Fibroblast of pulmonary artery (primary cell): Measurements from ENCODE around the gene MRAS.
"Not testable (repeated sequence)": the region's sequence is repeated elsewhere in the genome, so short reads cannot be mapped to it uniquely, and the experiment has no call there.

Experiments
- DNase-seq: peaks from one replicate; pipeline ENCODE4 v3.0.0-alpha.2; 2010; ENCODE audit warnings: low read depth
- H3K4me3 ChIP-seq: replicated peaks from 2 replicates; pipeline ENCODE4 v1.5.1; 2011; ENCODE audit warnings: low read depth, mild to moderate bottlenecking, control low read depth, low read length, moderate library complexity
- TF ChIP-seq, protein P1 (sequence below): IDR thresholded peaks from 2 replicates; pipeline ENCODE4 v1.5.1; 2011; ENCODE audit warnings: mild to moderate bottlenecking, control low read depth, low read length, inconsistent platforms; ENCODE audit errors: missing control alignments

The MRAS gene

DNA sequence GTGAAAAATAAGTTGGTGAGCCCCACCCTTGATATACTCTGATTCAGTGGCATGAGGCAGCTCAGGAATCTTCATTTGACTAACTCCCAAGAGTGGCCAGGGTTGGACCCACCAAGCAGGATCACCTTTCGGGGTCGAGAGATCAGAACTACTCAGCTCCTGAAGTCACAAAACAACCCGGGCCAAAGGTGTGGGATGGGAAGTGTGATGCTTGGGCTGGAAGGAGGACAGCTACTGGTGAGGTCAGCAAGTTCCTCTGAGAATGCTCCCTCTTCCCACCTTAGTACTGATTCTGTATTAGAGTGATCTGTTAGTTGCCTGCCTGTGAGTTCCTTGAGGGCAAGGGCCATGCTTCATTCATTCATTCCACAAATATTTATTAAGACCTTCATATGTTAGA is 101.1 kb downstream of the MRAS start:
- TF ChIP-seq, protein P1, sequence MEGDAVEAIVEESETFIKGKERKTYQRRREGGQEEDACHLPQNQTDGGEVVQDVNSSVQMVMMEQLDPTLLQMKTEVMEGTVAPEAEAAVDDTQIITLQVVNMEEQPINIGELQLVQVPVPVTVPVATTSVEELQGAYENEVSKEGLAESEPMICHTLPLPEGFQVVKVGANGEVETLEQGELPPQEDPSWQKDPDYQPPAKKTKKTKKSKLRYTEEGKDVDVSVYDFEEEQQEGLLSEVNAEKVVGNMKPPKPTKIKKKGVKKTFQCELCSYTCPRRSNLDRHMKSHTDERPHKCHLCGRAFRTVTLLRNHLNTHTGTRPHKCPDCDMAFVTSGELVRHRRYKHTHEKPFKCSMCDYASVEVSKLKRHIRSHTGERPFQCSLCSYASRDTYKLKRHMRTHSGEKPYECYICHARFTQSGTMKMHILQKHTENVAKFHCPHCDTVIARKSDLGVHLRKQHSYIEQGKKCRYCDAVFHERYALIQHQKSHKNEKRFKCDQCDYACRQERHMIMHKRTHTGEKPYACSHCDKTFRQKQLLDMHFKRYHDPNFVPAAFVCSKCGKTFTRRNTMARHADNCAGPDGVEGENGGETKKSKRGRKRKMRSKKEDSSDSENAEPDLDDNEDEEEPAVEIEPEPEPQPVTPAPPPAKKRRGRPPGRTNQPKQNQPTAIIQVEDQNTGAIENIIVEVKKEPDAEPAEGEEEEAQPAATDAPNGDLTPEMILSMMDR: no peak
- H3K4me3 ChIP-seq: no peak overlapping the region
- DNase-seq: no peak

DNA sequence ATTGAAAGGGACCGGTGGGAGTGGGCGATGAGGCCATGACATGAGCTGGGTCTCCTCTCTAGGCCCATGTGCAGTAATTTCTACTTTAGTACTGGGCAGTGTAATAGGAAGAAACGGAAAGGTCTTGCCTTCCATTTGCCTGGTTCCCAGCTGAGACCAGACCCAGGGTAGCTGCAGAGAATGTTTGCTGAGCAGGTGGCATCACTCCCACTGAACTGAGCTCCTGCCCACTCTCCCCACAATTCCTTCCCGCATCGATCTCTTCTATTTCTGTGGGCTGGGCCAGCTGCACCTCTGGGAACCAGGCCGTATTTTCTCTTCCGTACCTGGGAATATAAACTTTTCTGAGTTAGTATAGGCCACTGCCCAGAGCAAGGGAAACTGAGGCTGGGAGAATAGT is 101.8 kb downstream of the MRAS start:
- DNase-seq: no peak
- H3K4me3 ChIP-seq: no peak overlapping the region
- TF ChIP-seq, protein P1: no peak

DNA sequence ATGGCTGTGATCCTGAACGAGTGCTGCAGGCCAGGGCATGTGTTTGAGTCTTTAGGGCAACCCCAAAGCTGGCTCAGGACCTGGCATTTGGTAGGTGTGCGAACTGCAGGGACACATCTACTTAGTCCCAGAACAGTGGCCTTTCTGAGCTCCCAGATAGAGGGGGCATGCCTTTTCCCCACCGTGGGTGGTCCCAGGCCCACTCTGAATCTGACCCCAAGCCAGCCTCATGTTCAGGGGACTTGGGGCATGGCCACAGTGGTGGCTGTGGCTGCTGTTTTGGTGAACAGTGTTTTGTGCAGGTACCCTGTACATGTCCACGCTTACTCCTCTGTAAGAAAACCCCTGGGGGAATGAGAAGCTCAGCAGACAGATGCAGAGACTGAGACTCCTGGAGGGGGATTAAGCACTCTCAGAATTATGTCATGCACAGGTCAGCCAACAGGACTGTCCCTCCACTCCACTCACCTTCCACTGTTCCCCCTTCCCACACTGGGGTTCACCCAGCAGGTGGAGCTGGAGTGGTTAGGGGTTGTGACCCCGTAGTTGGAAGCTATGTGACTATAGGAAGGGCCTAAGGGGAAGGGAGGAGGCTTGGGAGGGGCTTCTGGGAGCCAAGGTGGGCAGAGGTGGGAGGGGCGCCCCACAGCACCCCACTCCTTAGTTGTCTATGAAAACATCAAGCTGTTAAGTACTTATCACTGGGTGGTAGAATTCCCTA is 102.5 kb downstream of the MRAS start:
- TF ChIP-seq, protein P1: no peak
- DNase-seq: no peak
- no peak overlapping the region for H3K4me3 ChIP-seq

DNA sequence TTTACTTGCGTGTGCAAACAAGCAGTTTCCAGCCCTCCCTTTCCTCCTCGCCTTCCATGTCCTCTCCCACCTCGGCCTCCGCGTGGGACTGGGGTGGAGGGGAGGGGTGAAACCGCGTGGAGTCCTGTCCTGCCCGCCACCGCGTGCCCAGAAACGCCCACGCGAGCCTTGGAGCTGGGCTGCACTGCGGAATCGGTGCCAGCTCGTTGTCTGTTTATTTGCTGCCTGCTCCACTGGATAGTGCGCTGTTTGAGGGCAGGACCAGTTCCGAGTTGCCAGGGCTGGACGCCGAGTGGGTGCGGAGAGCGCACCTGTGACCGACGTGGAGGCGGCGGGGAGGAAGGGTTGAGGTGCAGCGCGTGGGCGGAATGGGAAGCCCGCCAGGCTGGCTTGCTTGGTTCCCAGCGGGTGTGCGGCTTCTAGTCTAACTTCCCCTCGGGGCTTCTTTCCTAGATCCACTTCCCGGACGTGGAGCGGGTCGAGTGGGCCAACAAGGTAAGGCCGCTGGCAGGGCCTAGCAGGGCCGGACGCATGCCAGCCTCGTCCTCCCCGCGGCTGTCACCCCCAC is 103.3 kb downstream of the MRAS start:
- TF ChIP-seq, protein P1: no peak
- H3K4me3 ChIP-seq: no peak overlapping the region
- DNase-seq: no peak

DNA sequence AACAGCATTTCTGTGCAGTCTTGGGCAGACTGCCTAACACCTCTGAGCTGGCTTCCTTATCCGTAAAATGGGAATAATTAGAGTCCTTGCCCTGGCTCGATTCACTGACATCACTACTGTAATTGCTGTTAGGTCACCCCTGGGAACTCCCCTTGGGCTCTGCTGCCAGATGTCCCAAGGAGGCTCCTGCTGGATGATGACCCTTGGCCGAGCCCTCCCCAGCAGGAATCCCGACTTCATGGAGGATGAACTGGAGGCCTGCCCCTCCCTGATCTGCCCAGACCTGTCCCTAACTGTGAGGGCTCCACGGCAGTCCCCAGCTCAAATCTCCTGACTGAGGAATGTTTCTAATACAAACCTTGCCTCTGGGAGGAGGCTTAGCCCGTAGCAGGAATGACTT is 104.1 kb downstream of the MRAS start:
- TF ChIP-seq, protein P1: no peak
- H3K4me3 ChIP-seq: no peak overlapping the region

DNA sequence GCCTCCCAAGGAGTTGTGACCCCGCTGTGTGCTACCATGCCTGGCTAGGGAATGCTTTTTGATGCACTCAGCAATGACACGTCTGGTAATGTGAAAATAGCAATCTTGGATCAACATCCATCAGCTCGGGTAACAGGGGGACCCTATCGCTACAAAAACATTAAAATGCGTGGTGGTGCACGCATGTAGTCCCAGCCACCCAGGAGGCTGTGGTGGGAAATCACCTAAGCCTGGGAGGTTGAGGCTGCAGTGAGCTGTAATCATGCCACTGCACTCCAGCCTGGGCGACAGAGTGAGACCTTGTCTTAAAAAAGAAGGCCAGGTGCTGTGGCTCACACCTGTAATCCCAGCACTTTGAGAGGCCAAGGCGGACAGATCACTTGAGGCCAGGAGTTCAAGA is 105.6 kb downstream of the MRAS start:
- not testable (repeated sequence) for H3K4me3 ChIP-seq, DNase-seq

More for the DNA sequence above, 104.1 kb downstream of the MRAS start:
- no peak for DNase-seq
